Neural cell (in vitro differentiated cells): ENCODE data around the gene PAPPA2. TPM values are rescaled to one million over a fixed set of nuclear protein-coding genes. Genes with fewer than 3 reads are reported as not detected.

Experiments used
- H2AFZ ChIP-seq: fragments of 200-600, 300-800 bp; sonication (generic), shearing (Covaris generic); 2 replicates; pipeline ENCODE4 v1.6.0; 2014; ENCODE audit warnings: low read depth, mild to moderate bottlenecking, antibody characterized with exemption, low read length, moderate library complexity
- H3F3A ChIP-seq: fragments of 200-600 bp; shearing (Covaris generic); 2 replicates; pipeline ENCODE4 v1.6.1; 2016; ENCODE audit warnings: mild to moderate bottlenecking, moderate library complexity, mixed read lengths, antibody characterized with exemption, low read length; ENCODE audit not compliant: insufficient read depth, poor library complexity, severe bottlenecking
- H3K27ac ChIP-seq: fragments of 200-600, 300-800 bp; sonication (generic), shearing (Covaris generic); 2 replicates; pipeline ENCODE4 v1.5.1; 2014; ENCODE audit warnings: mild to moderate bottlenecking, low read length, moderate library complexity
- H3K27me3 ChIP-seq: fragments of 300-800, 200-600 bp; sonication (generic), shearing (Covaris generic); 2 replicates; pipeline ENCODE4 v1.6.0; 2014; ENCODE audit warnings: mild to moderate bottlenecking, low read depth, low read length, moderate library complexity; ENCODE audit not compliant: insufficient read depth
- H3K36me3 ChIP-seq: fragments of 300-800, 200-600 bp; sonication (generic), shearing (Covaris generic); 2 replicates; pipeline ENCODE4 v1.5.1; 2014; ENCODE audit warnings: mild to moderate bottlenecking, antibody characterized with exemption, low read length, moderate library complexity; ENCODE audit not compliant: insufficient read depth
- H3K4me2 ChIP-seq: fragments of 300-800, 200-600 bp; sonication (generic), shearing (Covaris generic); 2 replicates; pipeline ENCODE4 v1.6.0; 2014; ENCODE audit warnings: mild to moderate bottlenecking, low read length
- H3K4me3 ChIP-seq: fragments of 300-800, 200-600 bp; sonication (generic), shearing (Covaris generic); 2 replicates; pipeline ENCODE4 v1.5.1; 2014; ENCODE audit warnings: mild to moderate bottlenecking, low read length, moderate library complexity
- H3K79me2 ChIP-seq: fragments of 200-600 bp; shearing (Covaris generic); replicated peaks from 2 replicates; pipeline ENCODE4 v1.6.0; 2014; ENCODE audit warnings: mild to moderate bottlenecking, low read length, moderate library complexity; ENCODE audit not compliant: insufficient read depth
- H3K9ac ChIP-seq: fragments of 300-800, 200-600 bp; sonication (generic), shearing (Covaris generic); 2 replicates; pipeline ENCODE4 v1.6.1; 2016; ENCODE audit warnings: mild to moderate bottlenecking, low read length, mixed read lengths
- H3K9me2 ChIP-seq: fragments of 200-600 bp; shearing (Covaris generic); 2 replicates; pipeline ENCODE4 v1.6.1; 2016; ENCODE audit warnings: mild to moderate bottlenecking, low read length, mixed read lengths; ENCODE audit not compliant: insufficient read depth
- H3K9me3 ChIP-seq: fragments of 200-600, 300-800 bp; sonication (generic), shearing (Covaris generic); 2 replicates; pipeline ENCODE4 v1.6.1; 2016; ENCODE audit warnings: mild to moderate bottlenecking, mixed run types, low read length, moderate library complexity, mixed read lengths
- H4K20me1 ChIP-seq: fragments of 200-600 bp; shearing (Covaris generic); 2 replicates; pipeline ENCODE4 v1.6.1; 2016; ENCODE audit warnings: mild to moderate bottlenecking, mixed run types; ENCODE audit not compliant: insufficient read depth
- EP300 ChIP-seq: fragments of 450-650 bp; conservative IDR thresholded peaks from 2 replicates; pipeline ENCODE4 v1.6.1; 2014; ENCODE audit warnings: antibody characterized with exemption, mild to moderate bottlenecking, moderate library complexity; ENCODE audit not compliant: poor library complexity, severe bottlenecking
- EZH2 ChIP-seq: fragments of 200-600, 300-800 bp; shearing (Covaris generic), sonication (generic); IDR thresholded peaks from 2 replicates; pipeline ENCODE4 v1.6.1; 2014; ENCODE audit warnings: antibody characterized with exemption, low read length, borderline replicate concordance, mild to moderate bottlenecking; ENCODE audit not compliant: insufficient read depth, poor library complexity, severe bottlenecking
- MXI1 ChIP-seq: fragments of 450-650 bp; conservative IDR thresholded peaks from 2 replicates; pipeline ENCODE4 v1.6.1; 2014; ENCODE audit warnings: antibody characterized with exemption, mild to moderate bottlenecking; ENCODE audit not compliant: poor library complexity, severe bottlenecking
- POLR2AphosphoS5 ChIP-seq: IDR thresholded peaks from 2 replicates; pipeline ENCODE4 v1.6.1; 2012
- RAD21 ChIP-seq: fragments of 450-650 bp; conservative IDR thresholded peaks from 2 replicates; pipeline ENCODE4 v1.6.1; 2014; ENCODE audit warnings: antibody characterized with exemption, mild to moderate bottlenecking, moderate library complexity
- SMC3 ChIP-seq: fragments of 450-650 bp; conservative IDR thresholded peaks from 2 replicates; pipeline ENCODE4 v1.6.1; 2014; ENCODE audit warnings: antibody characterized with exemption, mild to moderate bottlenecking, moderate library complexity; ENCODE audit not compliant: poor library complexity
- TAF1 ChIP-seq: IDR thresholded peaks from 2 replicates; pipeline ENCODE4 v1.6.1; 2012; ENCODE audit warnings: low read depth
- polyA plus RNA-seq: library from polyadenylated mRNA; depleted of rRNA; stranded (reverse); fragments of >200 nt; gene quantifications from 2 replicates; pipeline ENCODE4 v1.2.3, GENCODE V29; 2014
- TF ChIP-seq, protein P1 (sequence below): fragments of 450-650 bp; IDR thresholded peaks from 2 replicates; pipeline ENCODE4 v1.5.1; 2014; ENCODE audit warnings: antibody characterized with exemption, mild to moderate bottlenecking, moderate library complexity; ENCODE audit not compliant: poor library complexity, severe bottlenecking
- TF ChIP-seq, protein P2 (sequence below): IDR thresholded peaks from 2 replicates; pipeline ENCODE4 v1.6.1; 2012; ENCODE audit warnings: borderline replicate concordance

Gene PAPPA2
- polyA plus RNA-seq, 1 donor from 2014 or later, result 0.59 TPM

GRCh38 chr1:176552217-176552991, 89.4 kb downstream of the PAPPA2 start:
- Histone ChIP-seq H3K9me2 (no peaks in the 10 kb centered on the region), H2AFZ (no peak overlapping the region), H4K20me1 (no peaks in the 10 kb centered on the region), H3K4me3 (peak overlapping the region; percentile 29), H3K79me2 (no peaks in the 10 kb centered on the region), H3K27ac (no peak overlapping the region), H3K4me2 (no peak overlapping the region), H3K36me3 (no peaks in the 10 kb centered on the region), H3F3A (no peaks in the 10 kb centered on the region), H3K9me3 (no peaks in the 10 kb centered on the region), H3K9ac (peak overlapping the region; percentile 2), H3K27me3 (no peaks in the 10 kb centered on the region)
- TF ChIP-seq POLR2AphosphoS5, result no peak
- no peak for TF ChIP-seq RAD21
- TF ChIP-seq TAF1, result no peak
- TF ChIP-seq MXI1, result no peak
- no peak for TF ChIP-seq EP300
- TF ChIP-seq SMC3, result no peak
- TF ChIP-seq, protein P1, sequence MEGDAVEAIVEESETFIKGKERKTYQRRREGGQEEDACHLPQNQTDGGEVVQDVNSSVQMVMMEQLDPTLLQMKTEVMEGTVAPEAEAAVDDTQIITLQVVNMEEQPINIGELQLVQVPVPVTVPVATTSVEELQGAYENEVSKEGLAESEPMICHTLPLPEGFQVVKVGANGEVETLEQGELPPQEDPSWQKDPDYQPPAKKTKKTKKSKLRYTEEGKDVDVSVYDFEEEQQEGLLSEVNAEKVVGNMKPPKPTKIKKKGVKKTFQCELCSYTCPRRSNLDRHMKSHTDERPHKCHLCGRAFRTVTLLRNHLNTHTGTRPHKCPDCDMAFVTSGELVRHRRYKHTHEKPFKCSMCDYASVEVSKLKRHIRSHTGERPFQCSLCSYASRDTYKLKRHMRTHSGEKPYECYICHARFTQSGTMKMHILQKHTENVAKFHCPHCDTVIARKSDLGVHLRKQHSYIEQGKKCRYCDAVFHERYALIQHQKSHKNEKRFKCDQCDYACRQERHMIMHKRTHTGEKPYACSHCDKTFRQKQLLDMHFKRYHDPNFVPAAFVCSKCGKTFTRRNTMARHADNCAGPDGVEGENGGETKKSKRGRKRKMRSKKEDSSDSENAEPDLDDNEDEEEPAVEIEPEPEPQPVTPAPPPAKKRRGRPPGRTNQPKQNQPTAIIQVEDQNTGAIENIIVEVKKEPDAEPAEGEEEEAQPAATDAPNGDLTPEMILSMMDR, result no peak

- Histone ChIP-seq H3K4me2 (no peak overlapping the region), H3K4me3 (peak overlapping the region; percentile 29), H3F3A (no peaks in the 10 kb centered on the region), H3K27me3 (no peaks in the 10 kb centered on the region), H3K9me2 (no peaks in the 10 kb centered on the region), H2AFZ (no peak overlapping the region), H3K9me3 (no peaks in the 10 kb centered on the region), H4K20me1 (no peaks in the 10 kb centered on the region), H3K36me3 (no peaks in the 10 kb centered on the region), H3K9ac (peak overlapping the region; percentile 2), H3K27ac (no peak overlapping the region), H3K79me2 (no peaks in the 10 kb centered on the region)
- TF ChIP-seq EP300 (no peak), EZH2 (no peak), TAF1 (no peak)
- TF ChIP-seq, protein P1, result no peak
Observed at GRCh38 chr1:176552999-176553398, 90.0 kb downstream of the PAPPA2 start.

DNA sequence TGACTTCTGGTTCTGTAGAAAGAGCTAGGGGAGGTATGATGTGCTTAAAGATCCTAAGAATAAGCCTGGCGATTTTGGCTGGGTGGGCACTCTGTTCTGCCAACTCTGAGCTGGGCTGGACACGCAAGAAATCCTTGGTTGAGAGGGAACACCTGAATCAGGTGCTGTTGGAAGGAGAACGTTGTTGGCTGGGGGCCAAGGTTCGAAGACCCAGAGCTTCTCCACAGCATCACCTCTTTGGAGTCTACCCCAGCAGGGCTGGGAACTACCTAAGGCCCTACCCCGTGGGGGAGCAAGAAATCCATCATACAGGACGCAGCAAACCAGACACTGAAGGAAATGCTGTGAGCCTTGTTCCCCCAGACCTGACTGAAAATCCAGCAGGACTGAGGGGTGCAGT, 93.3 kb downstream of the PAPPA2 start:
- TF ChIP-seq EP300 (no peak), EZH2 (no peak), RAD21 (no peak), POLR2AphosphoS5 (no peak), MXI1 (no peak), TAF1 (no peak), SMC3 (no peak)
- TF ChIP-seq, protein P1, result no peak
- TF ChIP-seq, protein P2, sequence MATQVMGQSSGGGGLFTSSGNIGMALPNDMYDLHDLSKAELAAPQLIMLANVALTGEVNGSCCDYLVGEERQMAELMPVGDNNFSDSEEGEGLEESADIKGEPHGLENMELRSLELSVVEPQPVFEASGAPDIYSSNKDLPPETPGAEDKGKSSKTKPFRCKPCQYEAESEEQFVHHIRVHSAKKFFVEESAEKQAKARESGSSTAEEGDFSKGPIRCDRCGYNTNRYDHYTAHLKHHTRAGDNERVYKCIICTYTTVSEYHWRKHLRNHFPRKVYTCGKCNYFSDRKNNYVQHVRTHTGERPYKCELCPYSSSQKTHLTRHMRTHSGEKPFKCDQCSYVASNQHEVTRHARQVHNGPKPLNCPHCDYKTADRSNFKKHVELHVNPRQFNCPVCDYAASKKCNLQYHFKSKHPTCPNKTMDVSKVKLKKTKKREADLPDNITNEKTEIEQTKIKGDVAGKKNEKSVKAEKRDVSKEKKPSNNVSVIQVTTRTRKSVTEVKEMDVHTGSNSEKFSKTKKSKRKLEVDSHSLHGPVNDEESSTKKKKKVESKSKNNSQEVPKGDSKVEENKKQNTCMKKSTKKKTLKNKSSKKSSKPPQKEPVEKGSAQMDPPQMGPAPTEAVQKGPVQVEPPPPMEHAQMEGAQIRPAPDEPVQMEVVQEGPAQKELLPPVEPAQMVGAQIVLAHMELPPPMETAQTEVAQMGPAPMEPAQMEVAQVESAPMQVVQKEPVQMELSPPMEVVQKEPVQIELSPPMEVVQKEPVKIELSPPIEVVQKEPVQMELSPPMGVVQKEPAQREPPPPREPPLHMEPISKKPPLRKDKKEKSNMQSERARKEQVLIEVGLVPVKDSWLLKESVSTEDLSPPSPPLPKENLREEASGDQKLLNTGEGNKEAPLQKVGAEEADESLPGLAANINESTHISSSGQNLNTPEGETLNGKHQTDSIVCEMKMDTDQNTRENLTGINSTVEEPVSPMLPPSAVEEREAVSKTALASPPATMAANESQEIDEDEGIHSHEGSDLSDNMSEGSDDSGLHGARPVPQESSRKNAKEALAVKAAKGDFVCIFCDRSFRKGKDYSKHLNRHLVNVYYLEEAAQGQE, result no peak
- H3K9me3 ChIP-seq, result no peaks in the 10 kb centered on the region

More for the DNA sequence above, 93.3 kb downstream of the PAPPA2 start:
- H3K27me3 ChIP-seq, result no peaks in the 10 kb centered on the region
- H2AFZ ChIP-seq, result no peak overlapping the region
- no peaks in the 10 kb centered on the region for H3F3A ChIP-seq
- no peak overlapping the region for H3K4me2 ChIP-seq
- no peaks in the 10 kb centered on the region for H3K79me2 ChIP-seq
- H3K4me3 ChIP-seq, result no peak overlapping the region
- H3K27ac ChIP-seq, result no peak overlapping the region
- H3K9me2 ChIP-seq, result no peaks in the 10 kb centered on the region
- no peak overlapping the region for H3K9ac ChIP-seq
- no peaks in the 10 kb centered on the region for H3K36me3 ChIP-seq
- no peaks in the 10 kb centered on the region for H4K20me1 ChIP-seq
